SKM-1 (cell line): ENCODE measurements around the gene CSF2.

Experiments used
- DNase-seq: peaks from one replicate; lab custom pipeline; 2025; ENCODE audit not compliant: unreplicated experiment; lab: John Stamatoyannopoulos, UW

Gene CSF2

DNA sequence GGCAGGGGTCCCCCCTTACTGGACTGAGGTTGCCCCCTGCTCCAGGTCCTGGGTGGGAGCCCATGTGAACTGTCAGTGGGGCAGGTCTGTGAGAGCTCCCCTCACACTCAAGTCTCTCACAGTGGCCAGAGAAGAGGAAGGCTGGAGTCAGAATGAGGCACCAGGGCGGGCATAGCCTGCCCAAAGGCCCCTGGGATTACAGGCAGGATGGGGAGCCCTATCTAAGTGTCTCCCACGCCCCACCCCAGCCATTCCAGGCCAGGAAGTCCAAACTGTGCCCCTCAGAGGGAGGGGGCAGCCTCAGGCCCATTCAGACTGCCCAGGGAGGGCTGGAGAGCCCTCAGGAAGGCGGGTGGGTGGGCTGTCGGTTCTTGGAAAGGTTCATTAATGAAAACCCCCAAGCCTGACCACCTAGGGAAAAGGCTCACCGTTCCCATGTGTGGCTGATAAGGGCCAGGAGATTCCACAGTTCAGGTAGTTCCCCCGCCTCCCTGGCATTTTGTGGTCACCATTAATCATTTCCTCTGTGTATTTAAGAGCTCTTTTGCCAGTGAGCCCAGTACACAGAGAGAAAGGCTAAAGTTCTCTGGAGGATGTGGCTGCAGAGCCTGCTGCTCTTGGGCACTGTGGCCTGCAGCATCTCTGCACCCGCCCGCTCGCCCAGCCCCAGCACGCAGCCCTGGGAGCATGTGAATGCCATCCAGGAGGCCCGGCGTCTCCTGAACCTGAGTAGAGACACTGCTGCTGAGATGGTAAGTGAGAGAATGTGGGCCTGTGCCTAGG lies at the start of gene CSF2:
CSF2 (plus strand) TSS at position 559 of the 783 bp plus-strand sequence; CDS start at position 594, 35 bp downstream.
- DNase-seq, result no peak

DNA sequence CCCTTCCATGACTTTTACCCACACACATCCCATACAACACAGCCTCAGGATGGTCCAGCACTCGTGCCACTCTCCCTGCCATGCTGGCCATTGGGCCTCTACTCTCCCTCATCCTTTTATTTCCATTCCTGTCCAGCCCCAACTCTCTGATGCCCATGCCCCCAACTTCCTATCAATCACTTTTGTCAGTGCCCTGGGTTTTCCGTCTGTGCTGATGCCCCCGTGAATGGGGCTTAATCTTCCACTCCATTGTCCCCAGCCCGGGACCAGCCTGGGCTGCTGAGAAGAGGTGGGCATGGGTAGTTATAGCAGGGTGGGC lies 49.5 kb upstream of the CSF2 start:
- no peak for DNase-seq

DNA sequence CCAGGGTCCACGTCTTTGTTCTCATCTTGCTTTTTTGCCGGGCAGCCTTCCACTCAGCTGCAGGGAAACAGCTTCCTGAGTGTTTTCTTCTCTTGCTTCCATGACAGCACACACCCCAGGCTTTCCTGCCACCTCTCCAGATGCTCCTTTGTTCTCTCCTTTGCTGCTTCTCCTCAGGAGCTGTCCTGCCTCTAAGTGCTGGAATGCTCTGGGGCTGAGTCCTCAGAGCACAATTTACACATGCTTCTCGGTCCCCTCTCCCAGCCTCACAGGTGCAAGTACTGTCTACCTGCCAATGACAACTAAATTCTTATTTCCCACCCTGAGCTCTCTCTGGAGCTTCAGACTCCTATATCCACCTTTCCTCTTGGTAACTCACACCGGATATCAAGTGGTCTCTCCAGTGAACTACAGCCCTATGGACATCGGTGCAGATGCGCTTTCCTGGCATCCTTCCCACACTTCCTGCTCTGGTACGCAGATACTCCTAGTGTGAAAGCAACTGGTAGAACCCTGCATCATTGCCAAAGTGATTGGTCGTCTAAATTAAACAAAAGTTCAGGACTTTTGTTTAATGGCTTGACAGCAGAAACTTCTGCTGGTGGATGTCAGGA lies 48.7 kb upstream of the CSF2 start:
- DNase-seq, result no peak

GRCh38 chr5:132025403-132025971 lies 48.1 kb upstream of the CSF2 start:
- DNase-seq, result no peak

DNA sequence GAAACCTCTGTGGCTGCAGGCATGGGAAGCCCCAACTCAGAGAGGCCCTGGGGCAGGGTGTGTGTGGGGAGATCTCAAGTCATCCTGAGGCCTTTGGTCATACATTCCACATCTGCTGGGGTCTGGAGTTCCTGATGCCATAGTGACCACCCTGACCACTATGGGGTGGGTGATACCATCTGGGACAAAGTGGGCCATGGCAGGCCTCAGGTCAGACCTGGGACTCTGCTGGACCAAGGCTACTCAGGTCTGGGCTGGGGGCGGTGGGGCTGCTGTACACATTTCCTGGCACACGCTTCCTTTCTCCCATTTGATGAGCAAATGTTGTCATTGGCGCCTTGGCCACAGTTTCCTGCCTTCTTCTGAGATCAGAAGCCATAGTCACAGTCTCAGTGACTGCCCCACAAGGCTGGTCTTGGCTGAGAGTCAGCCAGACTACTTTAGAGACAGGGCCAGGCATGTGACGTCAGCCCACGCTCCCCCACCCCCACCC lies 47.0 kb upstream of the CSF2 start:
- DNase-seq, result no peak

DNA sequence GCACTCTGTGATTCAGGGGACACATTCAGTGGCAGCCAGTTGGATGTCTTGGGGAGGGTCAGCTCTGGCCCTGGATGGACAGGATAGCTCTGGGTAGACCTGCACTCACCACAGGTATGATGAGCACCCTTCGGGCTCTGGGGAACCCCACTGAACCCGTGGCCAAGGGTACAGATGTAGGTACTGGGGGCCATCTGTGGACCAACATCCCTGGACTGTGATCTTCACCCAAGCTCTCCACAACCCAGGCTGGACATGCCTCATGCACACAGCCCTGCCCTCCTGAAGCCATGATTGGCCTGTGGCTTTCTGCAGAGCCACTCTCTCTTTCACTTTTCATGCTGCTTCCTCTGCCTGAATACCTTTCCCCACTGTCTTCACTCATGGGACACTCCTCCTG lies 46.6 kb upstream of the CSF2 start:
- no peak for DNase-seq

- DNase-seq, result no peak
Observed at GRCh38 chr5:132029609-132030330, 43.8 kb upstream of the CSF2 start.

DNA sequence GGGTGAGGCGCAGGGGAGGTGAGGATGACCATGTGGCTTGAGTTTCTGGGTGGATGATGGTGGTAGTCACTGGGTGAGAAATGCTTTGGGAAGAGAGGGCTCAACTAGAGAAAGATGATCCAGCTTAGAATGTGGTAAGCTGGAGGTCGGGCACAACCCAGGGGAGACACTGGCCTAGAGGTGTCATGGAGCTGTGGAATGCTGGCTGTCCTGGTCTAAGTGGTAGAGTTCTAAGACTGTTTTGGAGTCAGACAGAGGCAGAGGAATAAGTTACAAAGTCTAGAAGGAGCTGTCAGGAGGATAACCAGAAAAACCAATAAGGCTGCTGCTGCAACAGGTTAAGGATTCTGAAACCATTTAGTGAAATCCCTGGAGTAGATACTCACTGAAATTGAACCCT lies 43.0 kb upstream of the CSF2 start:
- DNase-seq, result no peak

DNA sequence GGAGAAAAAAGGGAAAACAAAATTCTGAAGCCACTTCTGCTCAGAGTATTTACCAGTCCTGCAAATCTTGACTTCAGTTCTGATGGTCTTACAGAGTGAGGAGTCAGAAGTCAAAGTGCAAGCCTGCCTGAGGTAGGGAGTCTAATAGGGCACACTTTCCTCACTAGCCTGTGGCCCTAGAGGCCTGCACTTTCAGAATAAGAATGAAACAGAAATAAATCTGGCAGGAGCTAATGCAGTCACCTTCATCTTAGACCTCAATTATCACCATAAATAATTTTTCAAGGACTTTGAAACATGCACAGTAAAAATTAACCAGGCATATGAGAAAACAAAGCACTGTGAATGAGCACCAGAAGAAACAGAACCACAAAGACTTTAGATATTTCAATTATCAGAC lies 41.4 kb upstream of the CSF2 start:
- DNase-seq, result no peak

DNA sequence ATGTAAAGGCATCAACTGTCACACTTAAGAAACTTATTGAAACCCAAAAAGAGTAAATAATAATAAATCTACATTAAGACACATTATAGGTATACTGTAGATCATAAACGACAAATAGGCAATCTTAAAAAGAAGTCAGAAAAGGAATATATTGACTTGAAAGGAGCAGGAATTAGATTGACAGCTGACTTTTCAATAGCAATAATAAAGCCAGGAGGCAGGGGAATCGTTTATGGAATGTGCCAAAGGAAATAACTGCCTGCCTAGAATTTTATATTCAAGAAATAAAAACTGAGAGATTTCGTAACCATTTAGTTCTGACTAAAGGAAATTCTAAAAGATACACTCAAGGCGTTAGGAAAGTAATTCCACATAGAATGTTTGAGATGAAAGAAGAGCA lies 40.5 kb upstream of the CSF2 start:
- no peak for DNase-seq

- DNase-seq, result no peak
Observed at GRCh38 chr5:132037353-132037752, 36.2 kb upstream of the CSF2 start.

DNA sequence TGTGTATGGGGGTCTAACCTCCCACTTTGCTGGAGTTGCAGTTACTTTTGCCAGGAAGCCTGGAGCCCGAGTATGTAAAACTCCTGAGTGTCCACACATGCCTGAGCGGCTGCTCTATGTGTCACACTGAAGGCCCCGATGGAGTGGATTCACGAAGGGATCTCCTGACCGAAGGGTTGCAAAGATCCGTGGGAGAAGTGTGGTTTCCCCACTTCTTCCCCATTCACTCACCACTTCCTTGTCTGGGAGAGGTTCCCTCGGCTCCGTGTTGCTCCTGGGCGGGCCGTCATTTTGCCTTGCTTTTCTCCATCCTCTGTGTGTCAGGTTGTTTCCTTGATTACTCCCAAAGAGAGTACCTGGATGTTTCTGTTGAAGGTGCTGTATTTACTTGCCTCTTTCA lies 29.4 kb upstream of the CSF2 start:
- DNase-seq, result peak; percentile 62

GRCh38 chr5:132046880-132047299 lies 26.7 kb upstream of the CSF2 start:
- DNase-seq, result no peak

- DNase-seq, result no peak
Observed at GRCh38 chr5:132049093-132049492, 24.5 kb upstream of the CSF2 start.

GRCh38 chr5:132049559-132049958 lies 24.0 kb upstream of the CSF2 start:
- no peak for DNase-seq

GRCh38 chr5:132050136-132050535 lies 23.5 kb upstream of the CSF2 start:
- DNase-seq, result peak; percentile 80

DNA sequence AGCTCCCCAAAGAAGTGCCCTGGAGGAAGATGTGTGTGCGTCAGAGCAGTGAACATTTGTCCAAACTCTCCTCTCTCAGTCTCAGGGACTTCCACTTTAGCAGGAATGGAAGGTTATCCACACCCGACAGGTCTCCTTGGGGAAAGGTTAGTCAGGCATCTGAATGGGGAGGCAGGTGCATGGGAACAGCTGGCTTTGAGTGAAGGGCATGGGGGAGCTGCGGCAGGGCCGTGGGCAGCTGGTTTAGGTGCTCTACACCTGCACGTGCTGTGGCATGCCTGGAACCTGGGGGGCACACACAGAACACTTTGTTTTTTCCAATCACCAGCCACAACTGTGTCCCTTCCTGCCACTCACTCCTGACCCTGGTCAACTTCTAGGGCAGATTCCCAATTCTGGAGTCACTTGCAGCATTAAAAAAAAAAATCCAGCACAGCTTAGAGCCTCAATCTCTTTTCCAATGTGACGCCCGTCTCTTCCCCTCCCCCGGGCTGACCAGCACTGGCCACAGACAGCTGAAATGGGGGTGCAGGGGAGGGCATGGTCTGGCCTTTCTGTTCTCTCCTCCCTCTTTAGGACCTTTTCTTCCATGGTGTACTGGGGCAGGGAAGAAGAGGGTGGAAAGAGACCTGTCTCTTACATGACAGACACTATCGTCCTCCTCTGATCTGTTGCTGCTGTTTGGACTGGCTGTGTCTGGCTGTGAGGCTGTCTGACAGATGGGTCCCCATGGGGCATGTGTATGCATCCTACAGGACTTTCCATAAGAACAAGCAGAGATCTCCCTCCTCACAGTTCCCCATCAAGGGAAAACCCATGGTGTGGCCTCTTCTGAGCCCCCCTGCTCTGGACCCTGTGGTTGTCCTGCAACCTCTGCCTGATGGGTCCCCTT lies 22.7 kb upstream of the CSF2 start:
- DNase-seq, result no peak

DNA sequence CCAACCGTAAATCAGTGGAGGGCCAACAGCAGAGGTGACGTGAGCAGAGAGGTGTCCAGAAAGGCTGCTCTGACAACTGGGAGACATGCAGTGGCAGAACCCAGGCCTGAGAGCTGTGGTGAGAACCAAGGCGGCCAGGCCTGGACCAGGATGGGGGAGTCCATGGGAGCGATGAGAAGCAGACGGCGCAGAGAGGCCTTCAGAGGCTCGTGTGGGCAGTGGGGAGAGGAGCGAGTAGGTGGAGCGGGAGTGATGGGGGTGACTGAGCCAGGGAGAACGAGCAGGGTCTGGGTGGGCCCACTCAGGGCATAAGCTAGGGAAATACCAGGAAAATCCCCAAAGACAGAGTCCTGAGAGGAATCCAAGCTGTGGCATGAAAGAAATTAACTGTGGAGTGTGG lies 21.1 kb upstream of the CSF2 start:
- DNase-seq, result no peak

DNA sequence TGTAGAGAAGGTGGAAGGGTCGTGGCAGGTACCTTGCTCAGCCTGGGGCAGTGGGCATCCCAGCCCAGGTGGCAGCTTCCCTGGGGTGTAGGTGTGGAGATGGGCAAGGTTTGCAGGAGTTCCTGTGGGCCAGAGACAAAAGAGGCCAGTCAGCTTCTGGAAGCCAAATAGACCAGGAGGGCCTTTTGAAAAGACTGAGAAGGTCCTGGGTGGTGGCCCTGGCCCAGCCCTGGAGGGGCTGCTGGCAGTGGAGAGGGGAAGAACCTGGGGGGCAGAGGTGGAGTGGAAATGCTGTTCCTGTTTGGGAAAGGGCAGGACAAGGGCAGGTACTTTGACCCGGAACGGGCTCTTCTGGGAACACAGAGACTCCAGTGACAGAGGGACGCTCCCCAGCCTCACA lies 20.1 kb upstream of the CSF2 start:
- no peak for DNase-seq

- DNase-seq, result no peak
Observed at GRCh38 chr5:132054031-132054696, 19.4 kb upstream of the CSF2 start.
